ENCODE measurements around the gene SLC6A13.
"Not testable (repeated sequence)": the region's sequence is repeated elsewhere in the genome, so short reads cannot be mapped to it uniquely, and the experiment has no call there.

DNA sequence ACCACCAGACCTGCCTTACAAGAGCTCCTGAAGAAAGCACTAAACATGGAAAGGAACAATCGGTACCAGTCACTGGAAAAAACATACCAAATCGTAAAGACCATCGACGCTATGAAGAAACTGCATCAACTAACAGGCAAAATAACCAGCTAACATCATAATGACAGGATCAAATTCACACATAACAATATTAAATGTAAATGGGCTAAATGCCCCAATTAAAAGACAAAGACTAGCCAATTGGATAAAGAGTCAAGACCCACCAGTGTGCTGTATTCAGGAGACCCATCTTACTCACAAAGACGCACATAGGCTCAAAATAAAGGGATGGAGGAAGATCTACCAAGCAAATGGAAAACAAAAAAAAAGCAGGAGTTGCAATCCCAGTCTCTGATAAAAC is 36.9 kb upstream of the SLC6A13 start:
- TF ChIP-seq, protein P1, sequence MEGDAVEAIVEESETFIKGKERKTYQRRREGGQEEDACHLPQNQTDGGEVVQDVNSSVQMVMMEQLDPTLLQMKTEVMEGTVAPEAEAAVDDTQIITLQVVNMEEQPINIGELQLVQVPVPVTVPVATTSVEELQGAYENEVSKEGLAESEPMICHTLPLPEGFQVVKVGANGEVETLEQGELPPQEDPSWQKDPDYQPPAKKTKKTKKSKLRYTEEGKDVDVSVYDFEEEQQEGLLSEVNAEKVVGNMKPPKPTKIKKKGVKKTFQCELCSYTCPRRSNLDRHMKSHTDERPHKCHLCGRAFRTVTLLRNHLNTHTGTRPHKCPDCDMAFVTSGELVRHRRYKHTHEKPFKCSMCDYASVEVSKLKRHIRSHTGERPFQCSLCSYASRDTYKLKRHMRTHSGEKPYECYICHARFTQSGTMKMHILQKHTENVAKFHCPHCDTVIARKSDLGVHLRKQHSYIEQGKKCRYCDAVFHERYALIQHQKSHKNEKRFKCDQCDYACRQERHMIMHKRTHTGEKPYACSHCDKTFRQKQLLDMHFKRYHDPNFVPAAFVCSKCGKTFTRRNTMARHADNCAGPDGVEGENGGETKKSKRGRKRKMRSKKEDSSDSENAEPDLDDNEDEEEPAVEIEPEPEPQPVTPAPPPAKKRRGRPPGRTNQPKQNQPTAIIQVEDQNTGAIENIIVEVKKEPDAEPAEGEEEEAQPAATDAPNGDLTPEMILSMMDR (IDR thresholded peaks at IDR 0.05; ENCODE audit: poor library complexity, severe bottlenecking): not testable (repeated sequence)
- TF ChIP-seq REST (IDR thresholded peaks at IDR 0.05; ENCODE audit: borderline replicate concordance); SMC3 (conservative IDR thresholded peaks at IDR 0.05; ENCODE audit: poor library complexity); TAF1 (IDR thresholded peaks at IDR 0.05; ENCODE audit: low read depth); EZH2 (IDR thresholded peaks at IDR 0.05; ENCODE audit: borderline replicate concordance, insufficient read depth, low read length, poor library complexity, severe bottlenecking); RAD21 (conservative IDR thresholded peaks at IDR 0.05): not testable (repeated sequence)

Measured in neural cell (in vitro differentiated cells).